ENCODE results near the gene SKP1. TPM values are rescaled to one million over a fixed set of nuclear protein-coding genes. Genes with fewer than 3 reads are reported as not detected.

Gene SKP1
- total RNA-seq, 3 donors from 2014 or later (not counting 1 experiment from before 2014, with no cell fraction given) = 301 to 338 (median 315) TPM

DNA sequence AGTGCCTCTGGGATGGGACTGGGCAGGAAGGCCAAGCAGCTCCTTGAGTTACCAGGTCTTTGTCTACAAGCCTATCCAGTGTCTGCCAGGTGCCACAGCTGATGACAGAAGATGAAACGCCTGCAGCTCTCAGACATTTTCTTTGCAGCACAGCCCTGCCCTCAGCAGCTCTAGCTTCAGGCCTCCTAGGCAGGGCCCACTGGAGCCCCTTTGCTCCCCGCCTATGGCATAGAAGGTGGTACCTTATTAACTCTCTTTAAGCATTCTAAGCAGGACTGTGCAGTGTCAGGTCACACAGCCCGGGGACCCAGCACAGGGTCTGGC lies 1.3 kb upstream of the SKP1 start:
- H3K36me3 ChIP-seq (ENCODE audit: control insufficient read depth, insufficient read depth, low read length) = peaks cover 4% of the 10 kb centered on the region
- H3K9me3 ChIP-seq (ENCODE audit: control insufficient read depth, insufficient read depth, low read length) = no peaks in the 10 kb centered on the region
- H3K27ac ChIP-seq (ENCODE audit: low read length) = no peak overlapping the region
- no peak overlapping the region for H3K4me3 ChIP-seq (ENCODE audit: low read length)
- ATAC-seq = no peak
- no peaks in the 10 kb centered on the region for H3K36me3 Mint-ChIP-seq
- intact Hi-C loops (cut with micrococcal nuclease) = loop anchor here (5.0 kb wide), 1 partner anchor 194 kb away; the partner anchor contains the start of gene UBE2B
- no peaks in the 10 kb centered on the region for H3K27me3 Mint-ChIP-seq (ENCODE audit: low read depth in 2 of 2)
- TF ChIP-seq, protein P1, sequence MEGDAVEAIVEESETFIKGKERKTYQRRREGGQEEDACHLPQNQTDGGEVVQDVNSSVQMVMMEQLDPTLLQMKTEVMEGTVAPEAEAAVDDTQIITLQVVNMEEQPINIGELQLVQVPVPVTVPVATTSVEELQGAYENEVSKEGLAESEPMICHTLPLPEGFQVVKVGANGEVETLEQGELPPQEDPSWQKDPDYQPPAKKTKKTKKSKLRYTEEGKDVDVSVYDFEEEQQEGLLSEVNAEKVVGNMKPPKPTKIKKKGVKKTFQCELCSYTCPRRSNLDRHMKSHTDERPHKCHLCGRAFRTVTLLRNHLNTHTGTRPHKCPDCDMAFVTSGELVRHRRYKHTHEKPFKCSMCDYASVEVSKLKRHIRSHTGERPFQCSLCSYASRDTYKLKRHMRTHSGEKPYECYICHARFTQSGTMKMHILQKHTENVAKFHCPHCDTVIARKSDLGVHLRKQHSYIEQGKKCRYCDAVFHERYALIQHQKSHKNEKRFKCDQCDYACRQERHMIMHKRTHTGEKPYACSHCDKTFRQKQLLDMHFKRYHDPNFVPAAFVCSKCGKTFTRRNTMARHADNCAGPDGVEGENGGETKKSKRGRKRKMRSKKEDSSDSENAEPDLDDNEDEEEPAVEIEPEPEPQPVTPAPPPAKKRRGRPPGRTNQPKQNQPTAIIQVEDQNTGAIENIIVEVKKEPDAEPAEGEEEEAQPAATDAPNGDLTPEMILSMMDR (IDR thresholded peaks at IDR 0.05) = no peak
- H3K4me1 ChIP-seq (ENCODE audit: control insufficient read depth, insufficient read depth, low read length) = peaks cover 12% of the 10 kb centered on the region
- no peaks in the 10 kb centered on the region for H3K9me3 Mint-ChIP-seq
- H3K27me3 ChIP-seq (ENCODE audit: control insufficient read depth, insufficient read depth, low read length) = no peaks in the 10 kb centered on the region
- WGBS (ENCODE audit: insufficient coverage) = 77% methylated on average over 2 of the region's 3 CpGs
- peak overlapping the region; percentile 89 for H3K4me3 Mint-ChIP-seq
- peaks cover 28 to 29% of the 10 kb centered on the region in 2 donors for H3K4me1 Mint-ChIP-seq
- no peak for DNase-seq
- peak overlapping the region; percentile 92 to 97 for H3K27ac Mint-ChIP-seq

DNA sequence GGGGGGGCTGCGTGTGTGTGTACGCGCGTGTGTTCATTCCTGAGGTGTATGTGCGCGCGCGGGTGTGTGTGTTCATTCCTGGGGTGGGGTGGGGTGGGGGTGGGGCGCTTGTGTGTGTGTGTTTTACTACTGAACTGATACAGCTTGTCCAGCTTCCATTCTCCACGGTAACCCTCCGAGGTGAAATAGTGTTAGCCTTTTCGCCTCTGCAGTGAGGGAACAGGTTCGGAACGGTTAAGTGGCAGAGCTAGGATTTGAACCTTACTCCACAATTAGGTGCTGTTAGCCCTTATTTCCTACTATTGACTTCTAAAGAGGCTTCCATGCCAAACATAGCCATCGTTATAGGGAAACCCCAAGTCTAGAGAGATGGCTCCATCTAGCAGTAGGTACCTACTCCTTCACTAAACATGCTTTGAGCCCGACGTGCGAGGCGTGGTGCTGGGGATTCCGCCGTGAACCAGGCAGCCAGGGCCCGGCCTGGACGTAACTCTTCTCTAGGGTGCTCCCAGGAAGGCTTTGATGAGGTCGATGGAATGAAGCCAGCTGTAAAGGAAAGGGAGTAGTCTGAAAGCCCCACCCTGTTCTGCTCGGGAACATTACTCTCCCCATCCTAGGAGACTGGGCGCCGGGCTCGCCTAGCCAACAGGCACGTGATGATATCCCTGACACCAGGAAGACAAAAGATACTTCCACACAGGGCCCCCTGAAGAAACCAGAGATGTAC lies 782 bp upstream of the SKP1 start:
- Histone ChIP-seq H3K36me3 (ENCODE audit: control insufficient read depth, insufficient read depth, low read length) (peaks cover 5% of the 10 kb centered on the region), H3K27ac (ENCODE audit: low read length) (peak overlapping the region; percentile 99), H3K4me1 (ENCODE audit: control insufficient read depth, insufficient read depth, low read length) (peaks cover 12% of the 10 kb centered on the region), H3K27me3 (ENCODE audit: control insufficient read depth, insufficient read depth, low read length) (no peaks in the 10 kb centered on the region), H3K9me3 (ENCODE audit: control insufficient read depth, insufficient read depth, low read length) (no peaks in the 10 kb centered on the region), H3K4me3 (ENCODE audit: low read length) (peak overlapping the region; percentile 100)
- TF ChIP-seq, protein P1 (IDR thresholded peaks at IDR 0.05) = no peak
- ATAC-seq (peak in 2 of 3 donors; percentile 14 to 19), DNase-seq (peak in 1 of 2 donors; percentile 54)
- H3K27me3 Mint-ChIP-seq (ENCODE audit: low read depth in 2 of 2) = no peaks in the 10 kb centered on the region
- intact Hi-C loops (cut with micrococcal nuclease) = loop anchor here (2.0 to 5.0 kb wide), 2 partner anchors 49 to 195 kb away; partner anchors contain the start of genes PPP2CA and UBE2B
- H3K9me3 Mint-ChIP-seq = no peaks in the 10 kb centered on the region
- peaks cover 28 to 29% of the 10 kb centered on the region in 2 donors for H3K4me1 Mint-ChIP-seq
- peak overlapping the region; percentile 89 for H3K4me3 Mint-ChIP-seq
- peak overlapping the region; percentile 92 to 97 for H3K27ac Mint-ChIP-seq
- peaks cover under 1% of the 10 kb centered on the region for H3K36me3 Mint-ChIP-seq
- WGBS (ENCODE audit: insufficient coverage) = 42% methylated on average over 27 of the region's 29 CpGs

DNA sequence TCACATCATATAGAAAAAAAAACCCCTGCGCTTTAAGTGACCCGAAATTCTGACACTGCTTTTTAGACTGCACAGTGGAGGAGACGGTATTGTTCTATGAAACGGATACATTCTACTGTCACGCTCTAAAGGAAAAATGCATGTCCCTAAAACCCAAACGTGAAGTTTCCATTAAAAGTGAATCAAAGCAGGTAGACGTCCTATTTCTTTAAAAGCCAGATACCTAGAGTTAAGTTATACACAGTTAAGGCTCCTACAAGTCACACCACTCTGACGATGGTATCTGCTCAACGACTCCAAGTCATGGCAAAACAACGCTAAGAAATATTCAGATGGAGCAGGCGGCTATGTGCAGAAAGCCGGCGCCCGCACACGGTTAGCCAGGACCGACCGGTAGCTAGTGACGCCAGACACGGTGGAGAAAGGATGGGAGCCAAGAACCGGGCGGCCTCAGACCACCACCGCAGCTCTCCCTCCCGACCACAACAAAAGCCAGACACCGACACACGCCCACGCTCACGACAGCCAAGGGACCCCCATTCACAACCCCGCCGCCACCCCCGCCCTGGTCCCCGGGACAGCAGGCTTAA lies 734 bp downstream of the SKP1 start:
- TF ChIP-seq, protein P1 (IDR thresholded peaks at IDR 0.05) = no peak
- no peaks in the 10 kb centered on the region for H3K9me3 ChIP-seq (ENCODE audit: control insufficient read depth, insufficient read depth, low read length)
- peak overlapping the region; percentile 89 for H3K4me3 Mint-ChIP-seq
- peaks cover 12% of the 10 kb centered on the region for H3K4me1 ChIP-seq (ENCODE audit: control insufficient read depth, insufficient read depth, low read length)
- H3K36me3 ChIP-seq (ENCODE audit: control insufficient read depth, insufficient read depth, low read length) = peaks cover 20% of the 10 kb centered on the region
- under 1% methylated on average over 30 of the region's 31 CpGs for WGBS (ENCODE audit: insufficient coverage)
- H3K36me3 Mint-ChIP-seq = peaks cover 7% of the 10 kb centered on the region
- H3K27ac Mint-ChIP-seq = peak overlapping the region; percentile 92 to 97
- H3K27me3 Mint-ChIP-seq (ENCODE audit: low read depth in 2 of 2) = no peaks in the 10 kb centered on the region
- DNase-seq (peak in 1 of 2 donors; percentile 67), ATAC-seq (peak; percentile 6 to 15 (median 14))
- intact Hi-C loops (cut with micrococcal nuclease) = loop anchor here (2.0 to 5.0 kb wide), 2 partner anchors 51 to 196 kb away; partner anchors contain the start of genes PPP2CA and UBE2B
- no peaks in the 10 kb centered on the region for H3K9me3 Mint-ChIP-seq
- H3K4me3 ChIP-seq (ENCODE audit: low read length) = peak overlapping the region; percentile 100
- H3K27ac ChIP-seq (ENCODE audit: low read length) = peak overlapping the region; percentile 99
- peaks cover 34 to 40% of the 10 kb centered on the region in 2 donors for H3K4me1 Mint-ChIP-seq
- H3K27me3 ChIP-seq (ENCODE audit: control insufficient read depth, insufficient read depth, low read length) = no peaks in the 10 kb centered on the region

Data from natural killer cell (primary cell).